ENCODE data around the gene CARF. TPM values are rescaled to one million over a fixed set of nuclear protein-coding genes. Genes with fewer than 3 reads are reported as not detected.

The CARF gene
- total RNA-seq, 1 experiment from 2014 or later = 3.3 TPM

- TF ChIP-seq TEAD4 (CRISPR knock-in tag; IDR thresholded peaks at IDR 0.05) (0 out of 2 replicates have a peak, but pooled peaks have one; percentile 25), ZNF263 (CRISPR knock-in tag; IDR thresholded peaks at IDR 0.05; ENCODE audit: low read depth) (no peak), MYBL2 (CRISPR knock-in tag; IDR thresholded peaks at IDR 0.05) (0 out of 2 replicates have a peak, but pooled peaks have one; percentile 9), ZNF138 (CRISPR knock-in tag; conservative IDR thresholded peaks at IDR 0.05) (0 out of 2 replicates have a peak, but pooled peaks have one; percentile 61), ZNF219 (CRISPR knock-in tag; IDR thresholded peaks at IDR 0.05; ENCODE audit: borderline replicate concordance) (no peak)
- TF ChIP-seq, protein P1, sequence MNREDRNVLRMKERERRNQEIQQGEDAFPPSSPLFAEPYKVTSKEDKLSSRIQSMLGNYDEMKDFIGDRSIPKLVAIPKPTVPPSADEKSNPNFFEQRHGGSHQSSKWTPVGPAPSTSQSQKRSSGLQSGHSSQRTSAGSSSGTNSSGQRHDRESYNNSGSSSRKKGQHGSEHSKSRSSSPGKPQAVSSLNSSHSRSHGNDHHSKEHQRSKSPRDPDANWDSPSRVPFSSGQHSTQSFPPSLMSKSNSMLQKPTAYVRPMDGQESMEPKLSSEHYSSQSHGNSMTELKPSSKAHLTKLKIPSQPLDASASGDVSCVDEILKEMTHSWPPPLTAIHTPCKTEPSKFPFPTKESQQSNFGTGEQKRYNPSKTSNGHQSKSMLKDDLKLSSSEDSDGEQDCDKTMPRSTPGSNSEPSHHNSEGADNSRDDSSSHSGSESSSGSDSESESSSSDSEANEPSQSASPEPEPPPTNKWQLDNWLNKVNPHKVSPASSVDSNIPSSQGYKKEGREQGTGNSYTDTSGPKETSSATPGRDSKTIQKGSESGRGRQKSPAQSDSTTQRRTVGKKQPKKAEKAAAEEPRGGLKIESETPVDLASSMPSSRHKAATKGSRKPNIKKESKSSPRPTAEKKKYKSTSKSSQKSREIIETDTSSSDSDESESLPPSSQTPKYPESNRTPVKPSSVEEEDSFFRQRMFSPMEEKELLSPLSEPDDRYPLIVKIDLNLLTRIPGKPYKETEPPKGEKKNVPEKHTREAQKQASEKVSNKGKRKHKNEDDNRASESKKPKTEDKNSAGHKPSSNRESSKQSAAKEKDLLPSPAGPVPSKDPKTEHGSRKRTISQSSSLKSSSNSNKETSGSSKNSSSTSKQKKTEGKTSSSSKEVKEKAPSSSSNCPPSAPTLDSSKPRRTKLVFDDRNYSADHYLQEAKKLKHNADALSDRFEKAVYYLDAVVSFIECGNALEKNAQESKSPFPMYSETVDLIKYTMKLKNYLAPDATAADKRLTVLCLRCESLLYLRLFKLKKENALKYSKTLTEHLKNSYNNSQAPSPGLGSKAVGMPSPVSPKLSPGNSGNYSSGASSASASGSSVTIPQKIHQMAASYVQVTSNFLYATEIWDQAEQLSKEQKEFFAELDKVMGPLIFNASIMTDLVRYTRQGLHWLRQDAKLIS (CRISPR knock-in tag; IDR thresholded peaks at IDR 0.05; ENCODE audit: borderline replicate concordance) = peak; percentile 44; the same call in 1 of the 2 replicates
- TF ChIP-seq, protein P2, sequence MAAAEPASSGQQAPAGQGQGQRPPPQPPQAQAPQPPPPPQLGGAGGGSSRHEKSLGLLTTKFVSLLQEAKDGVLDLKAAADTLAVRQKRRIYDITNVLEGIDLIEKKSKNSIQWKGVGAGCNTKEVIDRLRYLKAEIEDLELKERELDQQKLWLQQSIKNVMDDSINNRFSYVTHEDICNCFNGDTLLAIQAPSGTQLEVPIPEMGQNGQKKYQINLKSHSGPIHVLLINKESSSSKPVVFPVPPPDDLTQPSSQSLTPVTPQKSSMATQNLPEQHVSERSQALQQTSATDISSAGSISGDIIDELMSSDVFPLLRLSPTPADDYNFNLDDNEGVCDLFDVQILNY (CRISPR knock-in tag; IDR thresholded peaks at IDR 0.05) = peak; percentile 82
Observed at GRCh38 chr2:203014456-203015199, 102.6 kb downstream of the CARF start, which contains the start of gene NBEAL1 (continued).

DNA sequence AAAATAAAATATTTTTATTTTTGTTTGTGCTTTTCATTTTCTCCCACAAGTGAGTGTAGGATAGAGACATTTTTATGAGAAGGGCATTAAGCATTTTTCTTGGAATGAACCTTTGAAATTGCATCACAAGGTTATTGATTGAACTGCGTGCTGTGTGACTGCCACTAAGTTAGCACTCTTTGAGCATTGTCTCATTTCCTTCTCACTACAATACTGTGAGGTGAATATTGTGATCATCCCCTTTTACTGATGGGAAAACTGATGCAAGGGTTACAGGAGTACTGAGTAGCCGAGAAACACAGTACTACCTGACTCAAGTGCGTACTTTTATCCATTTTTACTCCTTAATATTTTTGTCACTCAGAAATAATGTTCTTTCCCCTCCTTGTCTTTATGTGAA lies 104.6 kb downstream of the CARF start:
- Mint-ChIP-seq H3K27ac (0 out of 2 replicates have a peak overlapping the region, but pooled peaks have one; percentile 64), H3K9me3 (no peaks in the 10 kb centered on the region), H3K36me3 (no peaks in the 10 kb centered on the region), H3K4me1 (peaks cover 20% of the 10 kb centered on the region), H3K27me3 (ENCODE audit: low read depth) (peaks cover 4% of the 10 kb centered on the region), H3K4me3 (0 out of 2 replicates have a peak overlapping the region, but pooled peaks have one; percentile 14)
- ATAC-seq = no peak
- TF ChIP-seq GABPB1 (CRISPR knock-in tag; IDR thresholded peaks at IDR 0.05) = 0 out of 2 replicates have a peak, but pooled peaks have one; percentile 37
- TF ChIP-seq, protein P3, sequence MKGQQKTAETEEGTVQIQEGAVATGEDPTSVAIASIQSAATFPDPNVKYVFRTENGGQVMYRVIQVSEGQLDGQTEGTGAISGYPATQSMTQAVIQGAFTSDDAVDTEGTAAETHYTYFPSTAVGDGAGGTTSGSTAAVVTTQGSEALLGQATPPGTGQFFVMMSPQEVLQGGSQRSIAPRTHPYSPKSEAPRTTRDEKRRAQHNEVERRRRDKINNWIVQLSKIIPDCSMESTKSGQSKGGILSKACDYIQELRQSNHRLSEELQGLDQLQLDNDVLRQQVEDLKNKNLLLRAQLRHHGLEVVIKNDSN (CRISPR knock-in tag; IDR thresholded peaks at IDR 0.05) = no peak
- no peak for TF ChIP-seq NFE2L1 (CRISPR knock-in tag; IDR thresholded peaks at IDR 0.05)
- POLR2A ChIA-PET = no interaction called here
- no peak for DNase-seq (ENCODE audit: low spot score)
- CTCF ChIA-PET = no interaction called here

- CTCF ChIA-PET = no interaction called here
- Mint-ChIP-seq H3K4me1 (peaks cover 20% of the 10 kb centered on the region), H3K9me3 (no peaks in the 10 kb centered on the region), H3K4me3 (peak overlapping the region; percentile 36), H3K36me3 (no peaks in the 10 kb centered on the region), H3K27ac (peak overlapping the region; percentile 60; the same call in 1 of the 2 replicates), H3K27me3 (ENCODE audit: low read depth) (no peaks in the 10 kb centered on the region)
- no peak for TF ChIP-seq FOXJ3 (CRISPR knock-in tag; IDR thresholded peaks at IDR 0.05; ENCODE audit: borderline replicate concordance)
- TF ChIP-seq TEAD1 (CRISPR knock-in tag; IDR thresholded peaks at IDR 0.05) = no peak
- no peak for TF ChIP-seq ZNF138 (CRISPR knock-in tag; conservative IDR thresholded peaks at IDR 0.05)
- no peak for TF ChIP-seq ETV6 (CRISPR knock-in tag; IDR thresholded peaks at IDR 0.05)
- POLR2A ChIA-PET = no interaction called here
- DNase-seq (ENCODE audit: low spot score) (no peak), ATAC-seq (no peak)
Observed at GRCh38 chr2:203018181-203018580, 106.1 kb downstream of the CARF start.

- Mint-ChIP-seq H3K4me1 (peaks cover 16% of the 10 kb centered on the region), H3K27me3 (ENCODE audit: low read depth) (no peaks in the 10 kb centered on the region), H3K27ac (no peak overlapping the region), H3K9me3 (no peaks in the 10 kb centered on the region), H3K4me3 (no peak overlapping the region), H3K36me3 (no peaks in the 10 kb centered on the region)
- DNase-seq (ENCODE audit: low spot score) (no peak), ATAC-seq (no peak)
- ChIA-PET CTCF (no interaction called here), POLR2A (no interaction called here)
- no peak for TF ChIP-seq NFATC4 (CRISPR knock-in tag; IDR thresholded peaks at IDR 0.05)
- TF ChIP-seq NR1H2 (CRISPR knock-in tag; IDR thresholded peaks at IDR 0.05) = no peak
- TF ChIP-seq, protein P4, sequence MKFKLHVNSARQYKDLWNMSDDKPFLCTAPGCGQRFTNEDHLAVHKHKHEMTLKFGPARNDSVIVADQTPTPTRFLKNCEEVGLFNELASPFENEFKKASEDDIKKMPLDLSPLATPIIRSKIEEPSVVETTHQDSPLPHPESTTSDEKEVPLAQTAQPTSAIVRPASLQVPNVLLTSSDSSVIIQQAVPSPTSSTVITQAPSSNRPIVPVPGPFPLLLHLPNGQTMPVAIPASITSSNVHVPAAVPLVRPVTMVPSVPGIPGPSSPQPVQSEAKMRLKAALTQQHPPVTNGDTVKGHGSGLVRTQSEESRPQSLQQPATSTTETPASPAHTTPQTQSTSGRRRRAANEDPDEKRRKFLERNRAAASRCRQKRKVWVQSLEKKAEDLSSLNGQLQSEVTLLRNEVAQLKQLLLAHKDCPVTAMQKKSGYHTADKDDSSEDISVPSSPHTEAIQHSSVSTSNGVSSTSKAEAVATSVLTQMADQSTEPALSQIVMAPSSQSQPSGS (CRISPR knock-in tag; IDR thresholded peaks at IDR 0.05; ENCODE audit: borderline replicate concordance, low read depth) = no peak
- TF ChIP-seq ZNF263 (CRISPR knock-in tag; IDR thresholded peaks at IDR 0.05; ENCODE audit: low read depth) = no peak
- no peak for TF ChIP-seq TP53 (CRISPR knock-in tag; IDR thresholded peaks at IDR 0.05)
- no peak for TF ChIP-seq NR2C2 (CRISPR knock-in tag; IDR thresholded peaks at IDR 0.05)
- no peak for TF ChIP-seq GRHL2 (CRISPR knock-in tag; IDR thresholded peaks at IDR 0.05; ENCODE audit: insufficient replicate concordance, severe bottlenecking)
- no peak for TF ChIP-seq JAZF1 (CRISPR knock-in tag; IDR thresholded peaks at IDR 0.05)
- TF ChIP-seq FOXP1 (CRISPR knock-in tag; IDR thresholded peaks at IDR 0.05; ENCODE audit: borderline replicate concordance) = no peak
- TF ChIP-seq NR3C1 (CRISPR knock-in tag; conservative IDR thresholded peaks at IDR 0.05; ENCODE audit: low read depth) = no peak
- no peak for TF ChIP-seq NFYB (CRISPR knock-in tag; conservative IDR thresholded peaks at IDR 0.05; ENCODE audit: low read depth)
- TF ChIP-seq SOX15 (CRISPR knock-in tag; IDR thresholded peaks at IDR 0.05) = no peak
- TF ChIP-seq MYBL2 (CRISPR knock-in tag; IDR thresholded peaks at IDR 0.05) = no peak
- TF ChIP-seq ZNF138 (CRISPR knock-in tag; conservative IDR thresholded peaks at IDR 0.05) = no peak
Observed at GRCh38 chr2:203019142-203019541, 107.1 kb downstream of the CARF start.

Data from WTC11 (cell line).